Esophagus (tissue), 2 donors: ENCODE data around the gene ATG10. TPM values are rescaled to one million over a fixed set of nuclear protein-coding genes. Genes with fewer than 3 reads are reported as not detected.

Experiments used
- H3K27ac ChIP-seq, 2 donors: one replicate each; pipeline ENCODE4 v1.5.1; 2013; ENCODE audit warnings: low read depth in 2 of 2, mild to moderate bottlenecking in 2 of 2, inconsistent platforms in 1 of 2, low read length in 1 of 2, moderate library complexity in 1 of 2
- H3K27me3 ChIP-seq, 2 donors: one replicate each; pipeline ENCODE4 v1.6.1; 2013; ENCODE audit warnings: low read length in 2 of 2, control low read depth in 1 of 2, mild to moderate bottlenecking in 1 of 2; ENCODE audit not compliant: insufficient read depth in 2 of 2, control insufficient read depth in 1 of 2
- H3K36me3 ChIP-seq, 2 donors: one replicate each; pipeline ENCODE4 v1.6.1; 2013; ENCODE audit warnings: low read length in 1 of 2; ENCODE audit not compliant: control insufficient read depth in 2 of 2, insufficient read depth in 2 of 2
- H3K4me1 ChIP-seq, 2 donors: one replicate each; pipeline ENCODE4 v1.6.1; 2013; ENCODE audit warnings: low read length in 1 of 2; ENCODE audit not compliant: control insufficient read depth in 2 of 2, insufficient read depth in 2 of 2
- H3K4me3 ChIP-seq, 2 donors: one replicate each; pipeline ENCODE4 v1.5.1; 2013; ENCODE audit warnings: low read length in 2 of 2, mild to moderate bottlenecking in 2 of 2, low read depth in 1 of 2, moderate library complexity in 1 of 2
- H3K9me3 ChIP-seq, 2 donors: one replicate each; pipeline ENCODE4 v1.6.1; 2013; ENCODE audit warnings: mild to moderate bottlenecking in 2 of 2, low read depth in 1 of 2, low read length in 1 of 2, moderate library complexity in 1 of 2; ENCODE audit not compliant: control insufficient read depth in 2 of 2, insufficient read depth in 1 of 2
- WGBS, 2 donors: extraction: QIAGEN DNeasy Blood & Tissue Kit; methylation state at CpG; one replicate each; pipeline ENCODE4 v1.1.7; 2013; 5-methylcytosine and 5-hydroxymethylcytosine counted together
- polyA plus RNA-seq, 2 donors: library from polyadenylated mRNA; stranded (reverse); fragments of 200-250 nt; gene quantifications; one replicate each; pipeline ENCODE4 v1.2.3, GENCODE V29; 2013
- donor health status: healthy with polysubstance abuse.
- donor health status: Bipolar disorder and iron deficiency.

Gene ATG10
- polyA plus RNA-seq, 2 donors = 3.8 to 5.1 TPM

DNA sequence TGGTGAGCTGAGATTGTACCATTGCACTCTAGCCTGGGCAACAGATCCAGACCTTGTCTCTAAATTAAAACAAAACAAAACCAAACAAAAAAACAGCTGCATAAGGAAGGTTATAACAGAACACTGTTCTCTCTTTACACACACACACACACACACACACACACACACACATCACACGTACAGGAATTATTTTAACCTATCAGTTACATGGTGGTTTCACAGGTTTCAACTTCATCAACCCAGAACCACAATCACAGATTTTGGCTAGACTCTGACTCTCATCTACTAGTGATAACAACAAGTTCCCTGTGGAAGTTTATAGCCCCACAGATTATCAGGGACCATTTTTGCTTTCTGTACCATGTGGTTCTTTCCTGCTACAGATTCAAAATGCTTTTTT lies 246.1 kb downstream of the ATG10 start:
- Histone ChIP-seq H3K27me3 (no peaks in the 10 kb centered on the region), H3K4me3 (no peak overlapping the region), H3K27ac (no peak overlapping the region), H3K4me1 (no peaks in the 10 kb centered on the region), H3K36me3 (no peaks in the 10 kb centered on the region), H3K9me3 (no peaks in the 10 kb centered on the region)
- 60 to 77% methylated on average over 1 of the region's 1 CpG for WGBS, 2 donors

DNA sequence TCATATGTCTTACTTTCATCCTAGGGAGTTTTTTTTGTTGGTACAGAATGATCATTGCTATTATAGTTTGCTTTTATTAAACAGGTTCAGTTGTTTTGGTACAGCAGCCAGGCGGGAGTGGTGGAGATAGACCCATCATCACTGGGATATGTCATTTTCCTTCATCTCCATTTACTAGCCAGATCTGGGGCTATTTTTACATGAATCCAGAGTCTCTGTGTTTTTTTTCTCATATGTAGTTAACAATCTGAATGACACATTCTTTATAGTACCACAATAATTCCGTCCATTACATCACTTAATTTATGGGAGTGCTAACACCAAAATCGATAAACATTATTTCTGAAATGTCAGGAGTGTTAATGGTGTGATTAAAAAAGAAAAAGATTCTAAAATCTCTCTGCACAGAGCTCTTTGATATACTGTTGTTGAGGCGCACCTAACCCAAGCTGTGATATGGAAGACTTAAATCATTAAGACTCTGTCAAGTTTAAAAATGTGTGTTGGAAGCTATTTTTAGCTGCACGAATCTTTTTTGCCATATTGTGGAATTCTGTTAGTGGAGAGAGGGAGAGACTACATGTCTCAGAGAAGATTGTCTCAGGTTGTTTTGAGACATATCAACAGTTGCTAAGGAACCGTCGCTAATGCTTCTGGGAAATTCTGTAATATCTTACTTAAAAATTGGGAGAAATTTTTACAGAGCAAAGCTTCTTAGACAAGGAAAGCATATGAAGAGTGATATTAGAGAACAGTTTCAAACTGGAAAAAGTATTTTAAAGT lies 246.7 kb downstream of the ATG10 start:
- WGBS, 2 donors = 72 to 77% methylated on average over 7 of the region's 7 CpGs
- Histone ChIP-seq H3K4me3 (no peak overlapping the region), H3K9me3 (no peaks in the 10 kb centered on the region), H3K27ac (no peak overlapping the region), H3K36me3 (no peaks in the 10 kb centered on the region), H3K4me1 (no peaks in the 10 kb centered on the region), H3K27me3 (no peaks in the 10 kb centered on the region)

DNA sequence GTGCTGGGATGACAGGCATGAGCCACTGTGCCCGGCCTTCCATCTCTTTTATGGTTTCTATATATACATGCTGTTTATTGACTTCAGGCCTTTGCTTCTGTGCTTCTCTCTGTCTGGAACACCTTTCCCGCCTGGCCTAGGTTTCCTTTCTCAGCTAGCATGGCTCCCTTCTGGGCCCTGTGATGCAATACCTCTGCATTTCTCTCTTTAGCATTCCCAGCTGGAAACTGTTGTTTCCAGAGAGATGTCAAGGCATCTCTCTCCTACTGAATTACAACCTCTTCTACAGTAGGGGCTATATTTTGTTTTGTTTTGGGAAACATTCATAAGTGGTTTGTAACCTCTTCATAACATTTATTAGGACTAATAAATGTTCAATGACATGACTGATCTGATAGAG lies 249.2 kb downstream of the ATG10 start:
- Histone ChIP-seq H3K4me3 (no peak overlapping the region), H3K27me3 (no peaks in the 10 kb centered on the region), H3K27ac (no peak overlapping the region), H3K4me1 (no peaks in the 10 kb centered on the region), H3K36me3 (no peaks in the 10 kb centered on the region), H3K9me3 (no peaks in the 10 kb centered on the region)
- 93 to 98% methylated on average over 2 of the region's 2 CpGs for WGBS, 2 donors

DNA sequence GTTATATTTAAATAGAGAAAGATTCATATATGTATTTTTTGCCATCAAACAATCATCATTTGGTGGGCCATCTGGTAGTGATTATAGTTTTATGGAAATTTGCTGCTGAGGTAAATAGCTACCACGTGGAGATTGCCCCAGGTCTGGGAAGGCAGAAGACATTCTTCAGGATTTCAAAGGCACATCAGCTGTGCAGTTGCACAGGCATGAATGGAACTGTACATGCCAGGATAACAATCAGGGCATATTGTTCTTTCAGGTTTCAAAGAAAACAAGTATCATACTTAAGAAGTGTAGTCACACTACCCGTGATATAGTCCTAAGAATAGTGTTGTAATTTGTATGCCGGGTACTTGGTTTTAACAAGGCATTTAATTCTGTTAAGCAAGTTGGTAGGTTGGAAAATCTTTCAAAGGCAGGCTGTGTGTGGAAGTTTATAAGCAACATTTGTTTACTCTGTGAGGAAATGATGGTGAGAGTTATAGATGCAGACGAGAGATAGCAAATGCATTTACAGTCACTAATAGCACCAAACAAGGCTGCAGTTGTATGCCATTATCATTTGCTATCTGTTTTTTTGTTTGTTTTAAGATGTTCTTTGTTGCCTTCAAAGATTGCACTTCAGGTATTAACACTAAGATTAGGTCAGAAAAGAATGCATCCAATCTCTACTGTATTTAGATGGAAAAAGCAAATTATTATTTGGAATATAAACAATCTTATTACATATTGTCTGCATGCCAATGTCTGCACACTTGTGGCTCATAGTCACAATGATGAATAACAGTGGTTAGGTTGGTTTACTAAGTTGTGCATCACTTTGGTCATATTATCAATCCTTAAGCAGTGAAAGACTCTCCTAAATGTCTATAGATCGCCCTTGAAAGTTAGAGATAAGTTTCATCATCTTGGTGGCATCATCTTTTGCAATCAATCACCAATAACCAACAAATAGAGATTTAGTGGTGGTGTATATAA lies 251.1 kb downstream of the ATG10 start:
- WGBS, 2 donors = 61 to 68% methylated on average over 5 of the region's 5 CpGs
- H3K27me3 ChIP-seq = no peaks in the 10 kb centered on the region
- no peak overlapping the region for H3K4me3 ChIP-seq
- no peaks in the 10 kb centered on the region for H3K4me1 ChIP-seq
- H3K9me3 ChIP-seq = no peaks in the 10 kb centered on the region
- H3K36me3 ChIP-seq = no peaks in the 10 kb centered on the region
- no peak overlapping the region for H3K27ac ChIP-seq

DNA sequence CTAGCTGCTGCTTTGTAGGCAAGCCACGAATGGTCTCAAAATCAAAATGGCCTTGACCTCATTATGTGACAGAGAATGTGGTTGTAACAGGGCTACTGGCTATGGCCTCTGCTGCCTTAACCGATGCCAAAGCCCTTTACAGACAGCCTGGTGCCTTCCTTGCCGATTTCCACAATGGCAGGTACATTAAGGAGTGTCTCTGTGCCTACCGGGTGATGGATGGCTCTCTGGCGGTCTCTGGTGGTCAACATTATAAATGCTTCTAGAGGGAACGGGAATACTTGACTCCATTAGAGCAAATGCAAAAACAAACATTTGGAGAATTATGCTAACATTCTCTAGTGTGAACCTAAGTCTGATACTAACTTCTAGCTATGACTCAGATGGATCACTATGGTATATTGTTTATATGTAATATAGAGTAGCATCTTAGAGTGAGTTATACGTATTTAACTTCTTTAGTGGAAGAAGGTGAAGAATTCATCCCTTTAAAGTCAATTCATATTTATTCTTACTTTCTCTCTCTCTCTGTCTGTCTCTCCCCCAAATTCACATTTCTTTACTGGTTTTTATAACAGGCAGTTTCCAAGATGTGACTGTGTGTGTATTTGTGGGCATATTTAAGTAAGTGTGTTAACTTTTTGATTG lies 253.8 kb downstream of the ATG10 start:
- Histone ChIP-seq H3K4me3 (no peak overlapping the region), H3K9me3 (no peaks in the 10 kb centered on the region), H3K36me3 (no peaks in the 10 kb centered on the region), H3K4me1 (no peaks in the 10 kb centered on the region), H3K27me3 (no peaks in the 10 kb centered on the region), H3K27ac (no peak overlapping the region)
- WGBS, 2 donors = 26 to 27% methylated on average over 7 of the region's 7 CpGs

DNA sequence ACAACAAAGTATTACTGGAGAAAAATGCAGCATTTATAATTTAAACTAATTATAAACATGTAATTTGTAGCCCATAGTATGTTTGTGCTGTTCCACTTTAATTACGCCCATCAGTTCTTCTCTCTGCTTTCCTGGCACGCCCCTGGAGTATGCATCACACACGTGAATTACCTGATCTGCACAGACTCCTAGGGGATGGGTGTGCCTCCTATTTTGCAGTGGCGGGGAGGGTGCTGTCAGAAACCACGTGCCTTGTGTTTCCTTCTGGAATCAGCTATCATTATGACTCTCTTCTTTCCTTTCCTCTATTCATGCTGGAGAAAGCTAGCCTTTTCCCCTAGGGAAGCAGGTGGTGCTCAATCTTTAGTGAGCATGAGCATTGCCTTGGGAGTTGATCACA lies 263.1 kb downstream of the ATG10 start:
- Histone ChIP-seq H3K27me3 (no peaks in the 10 kb centered on the region), H3K27ac (no peak overlapping the region), H3K4me3 (no peak overlapping the region), H3K36me3 (no peaks in the 10 kb centered on the region), H3K4me1 (no peaks in the 10 kb centered on the region), H3K9me3 (no peaks in the 10 kb centered on the region)
- 49 to 50% methylated on average over 5 of the region's 5 CpGs for WGBS, 2 donors

DNA sequence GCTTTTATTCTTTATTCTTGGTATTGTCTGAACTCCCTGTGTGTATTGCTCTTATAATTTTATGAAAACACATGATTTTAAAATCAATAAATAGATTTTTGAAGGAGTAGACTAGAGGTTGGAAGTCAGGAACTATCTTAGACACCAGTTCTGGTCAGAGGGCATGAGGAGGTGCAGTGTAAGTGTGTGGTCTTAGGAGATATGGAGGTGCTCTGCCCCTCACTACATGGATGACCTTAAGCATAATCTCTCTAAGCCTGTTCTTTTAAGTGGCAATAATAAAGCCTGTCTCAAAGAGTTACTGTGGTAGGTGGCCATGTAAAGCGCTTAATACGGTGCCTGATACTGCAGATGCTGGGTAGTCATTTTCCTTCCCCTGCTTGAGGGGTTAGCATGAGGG lies 272.3 kb downstream of the ATG10 start:
- 93 to 98% methylated on average over 2 of the region's 2 CpGs for WGBS, 2 donors
- no peak overlapping the region for H3K4me3 ChIP-seq
- H3K27ac ChIP-seq = no peak overlapping the region
- no peaks in the 10 kb centered on the region for H3K27me3 ChIP-seq
- no peaks in the 10 kb centered on the region for H3K9me3 ChIP-seq
- no peaks in the 10 kb centered on the region for H3K36me3 ChIP-seq
- H3K4me1 ChIP-seq = no peaks in the 10 kb centered on the region

DNA sequence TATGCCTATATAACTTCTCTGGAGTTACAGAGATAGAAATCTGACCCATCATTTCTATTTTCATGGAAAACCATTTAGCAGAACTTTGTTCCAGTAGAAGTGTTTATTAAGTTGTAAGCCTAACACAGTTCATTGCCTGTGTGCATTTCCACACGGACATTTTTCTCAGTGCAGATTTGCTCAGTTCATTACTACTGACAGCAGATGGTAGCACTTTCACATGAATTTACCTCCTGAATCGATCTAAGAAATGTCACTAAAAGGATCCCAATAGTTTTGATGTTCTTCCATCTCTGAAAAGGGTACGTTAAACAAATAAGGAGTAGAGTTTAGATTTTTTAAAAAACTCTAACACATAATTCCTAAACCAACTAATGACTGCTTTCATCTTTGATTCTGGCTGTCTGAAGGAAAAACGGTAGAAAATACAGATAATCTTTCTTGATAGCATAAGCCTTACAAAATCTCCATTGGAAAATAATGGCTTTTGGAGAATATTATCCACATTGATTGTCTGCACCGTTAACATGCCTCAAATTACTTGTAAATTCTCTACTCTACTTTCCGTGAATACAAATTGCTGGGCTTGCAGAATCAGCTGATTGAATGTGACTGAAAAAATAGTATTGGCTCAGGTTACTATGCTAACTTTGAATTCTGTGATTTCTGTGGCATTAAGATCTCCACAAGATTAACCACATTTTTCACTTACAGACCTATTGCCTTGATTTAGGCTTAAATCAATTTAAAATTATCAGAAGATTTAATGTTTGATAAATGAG lies 273.2 kb downstream of the ATG10 start:
- WGBS, 2 donors = 61 to 66% methylated on average over 6 of the region's 6 CpGs
- H3K27me3 ChIP-seq = no peaks in the 10 kb centered on the region
- H3K4me1 ChIP-seq = no peaks in the 10 kb centered on the region
- H3K4me3 ChIP-seq = no peak overlapping the region
- no peaks in the 10 kb centered on the region for H3K9me3 ChIP-seq
- no peaks in the 10 kb centered on the region for H3K36me3 ChIP-seq
- no peak overlapping the region for H3K27ac ChIP-seq
